GM12878 (cell line): ENCODE measurements around the gene HTR2B.

ENCODE experiments used
- BACH1 ChIP-seq: fragments of 450-650 bp; IDR thresholded peaks from 2 replicates; pipeline ENCODE4 v1.6.1; 2017; ENCODE audit warnings: mild to moderate bottlenecking, borderline replicate concordance
- CTCF ChIP-seq, 3 experiments: IDR thresholded peaks in 2 of 3; conservative IDR thresholded peaks in 1 of 3; 2 replicates each; pipeline ENCODE4 v1.5.1; 2011; ENCODE audit warnings: low read depth in 3 of 3, low read length in 3 of 3, mild to moderate bottlenecking in 3 of 3, control low read depth in 2 of 3, moderate library complexity in 2 of 3, inconsistent platforms in 1 of 3, mixed read lengths in 1 of 3; ENCODE audit not compliant: control insufficient read depth in 2 of 3, insufficient read depth in 1 of 3; ENCODE audit errors: extremely low read depth in 1 of 3
- ELK1 ChIP-seq: IDR thresholded peaks from 2 replicates; pipeline ENCODE4 v1.6.1; 2012; ENCODE audit warnings: low read depth, low read length, improper control_type of control experiment
- KLF5 ChIP-seq: fragments of 450-650 bp; IDR thresholded peaks from 2 replicates; pipeline ENCODE4 v1.6.1; 2014; ENCODE audit warnings: mild to moderate bottlenecking; ENCODE audit not compliant: partially characterized antibody
- LARP7 ChIP-seq: fragments of 450-650 bp; IDR thresholded peaks from 2 replicates; pipeline ENCODE4 v1.6.1; 2017; ENCODE audit warnings: mild to moderate bottlenecking
- NFXL1 ChIP-seq: fragments of 450-650 bp; IDR thresholded peaks from 2 replicates; pipeline ENCODE4 v1.6.1; 2017; ENCODE audit warnings: antibody characterized with exemption, mild to moderate bottlenecking, borderline replicate concordance
- NR2C2 ChIP-seq: IDR thresholded peaks from 2 replicates; pipeline ENCODE4 v1.6.1; 2011; ENCODE audit warnings: borderline replicate concordance, low read depth; ENCODE audit not compliant: control insufficient read depth, insufficient read length
- PAX8 ChIP-seq: fragments of 450-650 bp; IDR thresholded peaks from 2 replicates; pipeline ENCODE4 v1.6.1; 2017; ENCODE audit warnings: mild to moderate bottlenecking, moderate library complexity
- POLR2A ChIP-seq: IDR thresholded peaks from 2 replicates; pipeline ENCODE4 v1.6.1; 2011; ENCODE audit warnings: low read depth, mild to moderate bottlenecking, low read length
- RELB ChIP-seq: fragments of 450-650 bp; IDR thresholded peaks from 2 replicates; pipeline ENCODE4 v1.6.1; 2017; ENCODE audit warnings: low read depth, mild to moderate bottlenecking, moderate library complexity
- TAF1 ChIP-seq: IDR thresholded peaks from 2 replicates; pipeline ENCODE4 v1.6.1; 2011; ENCODE audit warnings: mild to moderate bottlenecking, low read depth, low read length, borderline replicate concordance
- TF ChIP-seq, protein P1 (sequence below): IDR thresholded peaks from 2 replicates; pipeline ENCODE4 v1.6.1; 2012; ENCODE audit warnings: mild to moderate bottlenecking, low read depth, low read length
- TF ChIP-seq, protein P2 (sequence below): fragments of 450-650 bp; IDR thresholded peaks from 2 replicates; pipeline ENCODE4 v1.6.1; 2017; ENCODE audit warnings: mild to moderate bottlenecking, low read depth, inconsistent platforms; ENCODE audit not compliant: poor library complexity, severe bottlenecking
- TF ChIP-seq, protein P3 (sequence below): IDR thresholded peaks from 2 replicates; pipeline ENCODE4 v1.6.1; 2012; ENCODE audit warnings: low read depth, low read length, improper control_type of control experiment

GRCh38 chr2:231111987-231112386 lies 12.9 kb downstream of the HTR2B start:
- TF ChIP-seq TAF1 (no peak), CTCF (IDR thresholded peaks at IDR 0.05 in 2 of 3, conservative IDR thresholded peaks at IDR 0.05 in 1 of 3; ENCODE audit: control insufficient read depth in 2 of 3, extremely low read depth in 1 of 3, insufficient read depth in 1 of 3, low read depth in 3 of 3, low read length in 3 of 3) (no peak), NFXL1 (no peak), PAX8 (no peak), RELB (no peak), POLR2A (no peak), LARP7 (no peak), NR2C2 (no peak), BACH1 (no peak), KLF5 (no peak), ELK1 (no peak)
- TF ChIP-seq, protein P1, sequence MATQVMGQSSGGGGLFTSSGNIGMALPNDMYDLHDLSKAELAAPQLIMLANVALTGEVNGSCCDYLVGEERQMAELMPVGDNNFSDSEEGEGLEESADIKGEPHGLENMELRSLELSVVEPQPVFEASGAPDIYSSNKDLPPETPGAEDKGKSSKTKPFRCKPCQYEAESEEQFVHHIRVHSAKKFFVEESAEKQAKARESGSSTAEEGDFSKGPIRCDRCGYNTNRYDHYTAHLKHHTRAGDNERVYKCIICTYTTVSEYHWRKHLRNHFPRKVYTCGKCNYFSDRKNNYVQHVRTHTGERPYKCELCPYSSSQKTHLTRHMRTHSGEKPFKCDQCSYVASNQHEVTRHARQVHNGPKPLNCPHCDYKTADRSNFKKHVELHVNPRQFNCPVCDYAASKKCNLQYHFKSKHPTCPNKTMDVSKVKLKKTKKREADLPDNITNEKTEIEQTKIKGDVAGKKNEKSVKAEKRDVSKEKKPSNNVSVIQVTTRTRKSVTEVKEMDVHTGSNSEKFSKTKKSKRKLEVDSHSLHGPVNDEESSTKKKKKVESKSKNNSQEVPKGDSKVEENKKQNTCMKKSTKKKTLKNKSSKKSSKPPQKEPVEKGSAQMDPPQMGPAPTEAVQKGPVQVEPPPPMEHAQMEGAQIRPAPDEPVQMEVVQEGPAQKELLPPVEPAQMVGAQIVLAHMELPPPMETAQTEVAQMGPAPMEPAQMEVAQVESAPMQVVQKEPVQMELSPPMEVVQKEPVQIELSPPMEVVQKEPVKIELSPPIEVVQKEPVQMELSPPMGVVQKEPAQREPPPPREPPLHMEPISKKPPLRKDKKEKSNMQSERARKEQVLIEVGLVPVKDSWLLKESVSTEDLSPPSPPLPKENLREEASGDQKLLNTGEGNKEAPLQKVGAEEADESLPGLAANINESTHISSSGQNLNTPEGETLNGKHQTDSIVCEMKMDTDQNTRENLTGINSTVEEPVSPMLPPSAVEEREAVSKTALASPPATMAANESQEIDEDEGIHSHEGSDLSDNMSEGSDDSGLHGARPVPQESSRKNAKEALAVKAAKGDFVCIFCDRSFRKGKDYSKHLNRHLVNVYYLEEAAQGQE: no peak
- TF ChIP-seq, protein P2, sequence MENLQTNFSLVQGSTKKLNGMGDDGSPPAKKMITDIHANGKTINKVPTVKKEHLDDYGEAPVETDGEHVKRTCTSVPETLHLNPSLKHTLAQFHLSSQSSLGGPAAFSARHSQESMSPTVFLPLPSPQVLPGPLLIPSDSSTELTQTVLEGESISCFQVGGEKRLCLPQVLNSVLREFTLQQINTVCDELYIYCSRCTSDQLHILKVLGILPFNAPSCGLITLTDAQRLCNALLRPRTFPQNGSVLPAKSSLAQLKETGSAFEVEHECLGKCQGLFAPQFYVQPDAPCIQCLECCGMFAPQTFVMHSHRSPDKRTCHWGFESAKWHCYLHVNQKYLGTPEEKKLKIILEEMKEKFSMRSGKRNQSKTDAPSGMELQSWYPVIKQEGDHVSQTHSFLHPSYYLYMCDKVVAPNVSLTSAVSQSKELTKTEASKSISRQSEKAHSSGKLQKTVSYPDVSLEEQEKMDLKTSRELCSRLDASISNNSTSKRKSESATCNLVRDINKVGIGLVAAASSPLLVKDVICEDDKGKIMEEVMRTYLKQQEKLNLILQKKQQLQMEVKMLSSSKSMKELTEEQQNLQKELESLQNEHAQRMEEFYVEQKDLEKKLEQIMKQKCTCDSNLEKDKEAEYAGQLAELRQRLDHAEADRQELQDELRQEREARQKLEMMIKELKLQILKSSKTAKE: no peak
- TF ChIP-seq, protein P3, sequence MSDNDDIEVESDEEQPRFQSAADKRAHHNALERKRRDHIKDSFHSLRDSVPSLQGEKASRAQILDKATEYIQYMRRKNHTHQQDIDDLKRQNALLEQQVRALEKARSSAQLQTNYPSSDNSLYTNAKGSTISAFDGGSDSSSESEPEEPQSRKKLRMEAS: no peak
